H1 (cell line): ENCODE results near the gene TP73. TPM values are rescaled to one million over a fixed set of nuclear protein-coding genes. Genes with fewer than 3 reads are reported as not detected.

Experiments
- CTCF ChIA-PET: fragments of 300-600 bp; sonication (Branson Sonifier 250); formaldehyde crosslinking; loops from one replicate; lab custom pipeline; 2021; ENCODE audit not compliant: partially characterized antibody; lab: Charles Lee
- POLR2A ChIA-PET: fragments of 300-600 bp; sonication (Branson Sonifier 250); formaldehyde crosslinking; loops from one replicate; lab custom pipeline; 2021; ENCODE audit warnings: inconsistent platforms; ENCODE audit not compliant: partially characterized antibody; lab: Charles Lee
- DNase-seq, 2 experiments: peaks; one replicate each; pipeline versions ENCODE4 v3.0.0 to v3.0.0-alpha.2; 2010 to 2022; ENCODE audit warnings: low spot score in 2 of 2, low read depth in 1 of 2, mixed read lengths in 1 of 2
- FAIRE-seq: peaks from 2 replicates; lab custom pipeline; 2011; peaks lifted over from hg19 to GRCh38; lab: Jason Lieb, UNC
- H2AFZ ChIP-seq: 2 replicates; pipeline ENCODE4 v1.8.1; 2012; ENCODE audit warnings: low read length, inconsistent platforms
- H2AK5ac ChIP-seq: 2 replicates; pipeline ENCODE4 v1.6.1; 2013; ENCODE audit warnings: low read depth, low read length
- H2BK120ac ChIP-seq: replicated peaks from 2 replicates; pipeline ENCODE3; 2013; ENCODE audit warnings: low read depth, low read length, inconsistent platforms
- H2BK12ac ChIP-seq: 2 replicates; pipeline ENCODE4 v1.6.1; 2013; ENCODE audit warnings: low read depth, low read length
- H2BK15ac ChIP-seq: 2 replicates; pipeline ENCODE4 v1.6.1; 2013; ENCODE audit warnings: low read length
- H2BK20ac ChIP-seq: 2 replicates; pipeline ENCODE4 v1.6.1; 2013; ENCODE audit warnings: low read length
- H2BK5ac ChIP-seq: 2 replicates; pipeline ENCODE4 v1.6.1; 2013; ENCODE audit warnings: low read depth, low read length
- H3K14ac ChIP-seq: 2 replicates; pipeline ENCODE4 v1.6.1; 2013; ENCODE audit warnings: inconsistent platforms; ENCODE audit not compliant: insufficient read length
- H3K18ac ChIP-seq: 2 replicates; pipeline ENCODE4 v1.6.1; 2013; ENCODE audit warnings: low read length; ENCODE audit errors: extremely low read depth
- H3K23ac ChIP-seq: 2 replicates; pipeline ENCODE4 v1.6.1; 2013; ENCODE audit warnings: inconsistent platforms; ENCODE audit not compliant: insufficient read length
- H3K23me2 ChIP-seq: 2 replicates; pipeline ENCODE4 v1.6.1; 2013; ENCODE audit warnings: low read depth, low read length
- H3K27ac ChIP-seq: 2 replicates; pipeline ENCODE4 v1.6.1; 2011; ENCODE audit warnings: low read depth, low read length, inconsistent platforms
- H3K27me3 ChIP-seq, 4 experiments: replicated peaks in 1 of 4; 1 replicate in 1 of 4; 2 replicates in 3 of 4; pipeline versions ENCODE4 v1.6.1 to v1.8.1; 2011 to 2013; ENCODE audit warnings: low read length in 3 of 4, mild to moderate bottlenecking in 3 of 4, inconsistent platforms in 2 of 4, mixed read lengths in 2 of 4, moderate library complexity in 1 of 4; ENCODE audit not compliant: control insufficient read depth in 3 of 4, insufficient read depth in 3 of 4; ENCODE audit errors: extremely low read depth in 1 of 4
- H3K36me3 ChIP-seq, 4 experiments: 2 replicates each; pipeline versions ENCODE4 v1.6.1 to v1.8.1; 2011 to 2013; ENCODE audit warnings: mild to moderate bottlenecking in 4 of 4, low read length in 3 of 4, moderate library complexity in 2 of 4, control low read depth in 1 of 4, inconsistent platforms in 1 of 4; ENCODE audit not compliant: insufficient read depth in 4 of 4, control insufficient read depth in 2 of 4
- H3K4ac ChIP-seq: replicated peaks from 2 replicates; pipeline ENCODE3; 2013; ENCODE audit warnings: low read length, low read depth, mixed read lengths, inconsistent platforms; ENCODE audit not compliant: insufficient read length
- H3K4me1 ChIP-seq, 4 experiments: replicated peaks in 1 of 4; 1 replicate in 1 of 4; 2 replicates in 3 of 4; pipeline versions ENCODE4 v1.6.1 to v1.8.1; 2011 to 2013; ENCODE audit warnings: low read length in 3 of 4, inconsistent platforms in 2 of 4, mixed read lengths in 1 of 4; ENCODE audit not compliant: insufficient read depth in 4 of 4, control insufficient read depth in 3 of 4
- H3K4me2 ChIP-seq, 2 experiments: 2 replicates each; pipeline versions ENCODE4 v1.6.1 to v1.8.1; 2011 to 2013; ENCODE audit warnings: low read depth in 2 of 2, low read length in 2 of 2, control low read depth in 1 of 2, inconsistent platforms in 1 of 2, mild to moderate bottlenecking in 1 of 2; ENCODE audit not compliant: insufficient read depth in 1 of 2
- H3K4me3 ChIP-seq, 4 experiments: fragments of 200-600, 300-600 bp in 1 of 4; sonication (generic), shearing (Covaris generic), sonication (Bioruptor Twin) in 1 of 4; 2 replicates each; pipeline versions ENCODE4 v1.5.1 to v1.8.1; 2011 to 2016; ENCODE audit warnings: low read length in 4 of 4, low read depth in 3 of 4, control low read depth in 2 of 4, inconsistent platforms in 2 of 4, mild to moderate bottlenecking in 2 of 4, mixed read lengths in 1 of 4, moderate library complexity in 1 of 4; ENCODE audit not compliant: insufficient read depth in 2 of 4; ENCODE audit errors: extremely low read depth in 1 of 4
- H3K56ac ChIP-seq: replicated peaks from 2 replicates; pipeline ENCODE3; 2013; ENCODE audit warnings: low read depth, mild to moderate bottlenecking, mixed read lengths, low read length, inconsistent platforms; ENCODE audit not compliant: insufficient read length
- H3K79me1 ChIP-seq: 2 replicates; pipeline ENCODE4 v1.6.1; 2013; ENCODE audit warnings: low read depth, low read length, control low read depth
- H3K79me2 ChIP-seq, 2 experiments: 2 replicates each; pipeline versions ENCODE4 v1.6.1 to v1.8.1; 2012 to 2013; ENCODE audit warnings: low read length in 2 of 2, mild to moderate bottlenecking in 2 of 2, inconsistent platforms in 1 of 2; ENCODE audit not compliant: insufficient read depth in 2 of 2, control insufficient read depth in 1 of 2
- H3K9ac ChIP-seq, 4 experiments: replicated peaks in 1 of 4; 1 replicate in 1 of 4; 2 replicates in 3 of 4; pipeline versions ENCODE4 v1.6.1 to v1.8.1; 2011 to 2013; ENCODE audit warnings: low read depth in 3 of 4, low read length in 3 of 4, control low read depth in 2 of 4, mild to moderate bottlenecking in 2 of 4, moderate library complexity in 2 of 4, inconsistent platforms in 1 of 4; ENCODE audit errors: extremely low read depth in 1 of 4
- H3K9me3 ChIP-seq, 2 experiments: 2 replicates each; pipeline versions ENCODE4 v1.6.1 to v1.8.1; 2012 to 2013; ENCODE audit warnings: mild to moderate bottlenecking in 2 of 2, moderate library complexity in 2 of 2, control low read depth in 1 of 2, inconsistent platforms in 1 of 2, low read depth in 1 of 2, low read length in 1 of 2, mixed read lengths in 1 of 2; ENCODE audit not compliant: insufficient read depth in 2 of 2
- H4K20me1 ChIP-seq, 2 experiments: replicated peaks in 1 of 2; 2 replicates each; pipeline versions ENCODE3 to v1.8.1; 2011 to 2013; ENCODE audit warnings: inconsistent platforms in 2 of 2, low read length in 2 of 2, mild to moderate bottlenecking in 1 of 2; ENCODE audit not compliant: insufficient read depth in 2 of 2, control insufficient read depth in 1 of 2
- H4K5ac ChIP-seq: 2 replicates; pipeline ENCODE4 v1.6.1; 2013; ENCODE audit warnings: low read length, low read depth, mixed read lengths, inconsistent platforms; ENCODE audit not compliant: insufficient read length
- H4K8ac ChIP-seq: 2 replicates; pipeline ENCODE4 v1.8.0; 2013; ENCODE audit warnings: mild to moderate bottlenecking, moderate library complexity, low read length, inconsistent platforms; ENCODE audit not compliant: insufficient read depth; ENCODE audit errors: extremely low read depth
- H4K91ac ChIP-seq: replicated peaks from 2 replicates; pipeline ENCODE3; 2013; ENCODE audit warnings: low read length, mixed read lengths, inconsistent platforms; ENCODE audit not compliant: insufficient read length
- ASH2L ChIP-seq: fragments of 200-600, 300-600 bp; sonication (generic); IDR thresholded peaks from one replicate; pipeline ENCODE4 v1.7.1; 2017; ENCODE audit warnings: low read length
- CEBPB ChIP-seq: IDR thresholded peaks from 2 replicates; pipeline ENCODE4 v1.6.1; 2012; ENCODE audit warnings: low read depth, low read length
- GABPA ChIP-seq: IDR thresholded peaks from 2 replicates; pipeline ENCODE4 v1.6.1; 2011; ENCODE audit warnings: mild to moderate bottlenecking, low read length, moderate library complexity, borderline replicate concordance; ENCODE audit not compliant: insufficient read depth
- WGBS, 2 experiments: shearing (Covaris generic) in 1 of 2; methylation state at CpG; one replicate each; pipeline versions ENCODE4 v1.1.6 to v1.1.7; 2013 to 2015; ENCODE audit warnings: low lambda C conversion rate in 2 of 2, mixed read lengths in 2 of 2, inconsistent platforms in 1 of 2, low coverage in 1 of 2, missing lambda C conversion rate in 1 of 2; ENCODE audit not compliant: insufficient replicate concordance in 2 of 2, insufficient coverage in 1 of 2, insufficient read length in 1 of 2; ENCODE audit errors: extremely low coverage in 1 of 2, missing lambda C conversion rate in 1 of 2; 5-methylcytosine and 5-hydroxymethylcytosine counted together
- polyA plus RNA-seq, 7 experiments: library from polyadenylated mRNA; depleted of rRNA in 3 of 7; stranded (reverse) in 5 of 7; unstranded in 2 of 7; fragments of >200 nt in 5 of 7; fragments of 200-250 nt in 2 of 7; gene quantifications; 1 replicate in 5 of 7; 2 replicates in 1 of 7; 4 replicates in 1 of 7; pipeline versions ENCODE4 v1.2.1 to v1.2.3, GENCODE V29; 2011 to 2013; ENCODE audit warnings: missing spikeins in 2 of 7, mixed read lengths in 2 of 7
- total RNA-seq: library from RNA; stranded (reverse); fragmentation: NEBNext Ultra II Directional; extraction: Animal tissue kit (Norgen Biotek cat#: 25700); gene quantifications from 2 replicates; pipeline ENCODE4 v1.2.1, GENCODE V29; 2021

The TP73 gene
- total and polyA plus RNA-seq, 2 of the 8 experiments (the other 6 are each of a cell fraction or from before 2014, with no cell fraction given): 2.6 to 3.1 TPM

DNA sequence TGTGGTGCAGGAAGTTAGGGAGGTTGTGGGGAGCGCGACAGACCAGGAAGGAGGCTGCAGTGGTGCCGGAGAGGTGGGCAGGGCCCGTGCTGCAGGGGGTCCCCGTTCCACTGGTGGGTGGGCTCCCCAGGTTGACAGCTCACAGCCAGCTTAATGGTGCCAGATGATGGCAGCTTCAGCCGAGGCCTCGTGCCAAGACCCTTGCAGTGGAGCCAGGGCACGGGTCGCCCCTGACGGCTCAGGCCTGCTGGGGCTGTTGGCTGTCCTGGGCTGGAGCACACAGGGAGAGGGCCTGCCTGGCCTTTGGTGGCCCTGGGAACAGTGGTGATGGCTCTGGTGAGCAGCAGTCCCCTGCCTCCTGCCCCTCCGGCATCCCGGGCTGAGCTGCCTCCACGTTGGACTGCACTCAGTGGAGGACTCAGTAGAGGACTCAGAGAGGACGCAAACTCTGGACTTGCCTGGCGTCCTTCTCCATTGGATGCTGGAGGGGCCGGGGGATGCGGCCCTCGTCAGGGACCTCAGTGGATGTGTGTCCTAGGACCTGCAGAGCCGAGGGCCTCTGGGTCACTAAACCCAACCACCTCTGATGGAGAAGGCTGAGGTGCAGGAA lies 53.1 kb downstream of the TP73 start:
- no peak overlapping the region for H3K27ac ChIP-seq
- H3K14ac ChIP-seq: no peak overlapping the region
- peaks cover 0 to 12% (median 5%) of the 10 kb centered on the region in 4 experiments; a peak in 4 of 7 replicates for H3K27me3 ChIP-seq
- WGBS, 2 experiments: 83% methylated on average over 16 of the region's 19 CpGs; no CpG with 5 or more reads in 1 of the 2 experiments
- no peaks in the 10 kb centered on the region; the same call in 1 of the 2 replicates for H3K23me2 ChIP-seq
- H2AK5ac ChIP-seq: peak overlapping the region; percentile 13; the same call in 1 of the 2 replicates
- no peak overlapping the region; the same call in 1 of the 2 replicates for H4K8ac ChIP-seq
- no peak overlapping the region for H3K9ac ChIP-seq
- H2BK120ac ChIP-seq: no peak overlapping the region
- no peaks in the 10 kb centered on the region for H3K9me3 ChIP-seq
- no peak overlapping the region for H2BK5ac ChIP-seq
- H3K4me1 ChIP-seq: peaks cover 4 to 32% (median 27%) of the 10 kb centered on the region in 4 experiments
- no peaks in the 10 kb centered on the region for H3K36me3 ChIP-seq
- no peak overlapping the region for H3K4me3 ChIP-seq
- H3K18ac ChIP-seq: no peak overlapping the region; the same call in 1 of the 2 replicates
- CTCF ChIA-PET: interaction anchor here (0.6 to 4.7 kb wide), 5 partner anchors 9 to 26 kb away, joined by 3 to 24 read pairs (median 5); no protein-coding TSS in a partner anchor
- H4K5ac ChIP-seq: no peak overlapping the region
- H3K79me1 ChIP-seq: no peaks in the 10 kb centered on the region; the same call in 1 of the 2 replicates
- H3K4me2 ChIP-seq: no peak overlapping the region
- no peak overlapping the region for H2BK20ac ChIP-seq
- H3K4ac ChIP-seq: no peak overlapping the region
- H2BK12ac ChIP-seq: 0 out of 2 replicates have a peak overlapping the region, but pooled peaks have one; percentile 27
- POLR2A ChIA-PET: interaction anchor here (1.2 to 1.6 kb wide), 2 partner anchors 10 to 16 kb away, joined by 4 to 5 read pairs; no protein-coding TSS in a partner anchor
- TF ChIP-seq CEBPB (no peak), ASH2L (no peak), GABPA (0 out of 2 replicates have a peak, but pooled peaks have one; percentile 21)
- H4K20me1 ChIP-seq: peaks cover 6 to 13% of the 10 kb centered on the region in 2 experiments
- H3K79me2 ChIP-seq: no peaks in the 10 kb centered on the region
- H3K56ac ChIP-seq: no peak overlapping the region
- H2BK15ac ChIP-seq: no peak overlapping the region
- H2AFZ ChIP-seq: no peak overlapping the region
- no peak overlapping the region for H3K23ac ChIP-seq
- no peak overlapping the region for H4K91ac ChIP-seq
- FAIRE-seq: no peak
- no peak for DNase-seq
